Fibroblast of mammary gland (primary cell): ENCODE data around the gene CNN3.

Experiments
- DNase-seq: peaks from one replicate; pipeline ENCODE4 v3.0.0-alpha.2; 2010; ENCODE audit warnings: low read depth
- H3K4me3 ChIP-seq: 2 replicates; pipeline ENCODE4 v1.5.1; 2011; ENCODE audit warnings: low read depth, mild to moderate bottlenecking, low read length, moderate library complexity; ENCODE audit not compliant: control insufficient read depth
- TF ChIP-seq, protein P1 (sequence below): conservative IDR thresholded peaks from 2 replicates; pipeline ENCODE4 v1.5.1; 2011; ENCODE audit warnings: low read depth, low read length, inconsistent platforms; ENCODE audit not compliant: control insufficient read depth, insufficient read depth

CNN3 gene

DNA sequence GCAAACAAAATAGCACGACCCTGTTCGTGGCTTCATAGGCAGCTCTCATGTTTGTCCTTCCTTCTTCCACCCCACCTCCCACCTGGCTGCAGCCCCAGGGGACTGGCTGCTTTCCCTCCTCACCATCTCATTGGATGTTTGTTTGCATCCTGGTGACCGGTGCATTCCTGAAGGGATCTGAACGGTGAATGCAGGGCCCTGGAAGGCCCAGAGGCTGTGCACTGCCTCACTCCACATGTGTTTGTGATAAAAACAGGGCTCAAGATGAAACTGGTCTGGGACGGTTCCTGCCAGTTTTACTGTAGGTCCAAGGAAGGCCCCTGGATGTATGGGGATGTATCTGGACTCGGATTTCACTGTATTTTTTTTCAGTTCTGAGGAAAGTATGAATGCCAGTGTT is 42.8 kb downstream of the CNN3 start:
- DNase-seq, result peak; percentile 73
- TF ChIP-seq, protein P1, sequence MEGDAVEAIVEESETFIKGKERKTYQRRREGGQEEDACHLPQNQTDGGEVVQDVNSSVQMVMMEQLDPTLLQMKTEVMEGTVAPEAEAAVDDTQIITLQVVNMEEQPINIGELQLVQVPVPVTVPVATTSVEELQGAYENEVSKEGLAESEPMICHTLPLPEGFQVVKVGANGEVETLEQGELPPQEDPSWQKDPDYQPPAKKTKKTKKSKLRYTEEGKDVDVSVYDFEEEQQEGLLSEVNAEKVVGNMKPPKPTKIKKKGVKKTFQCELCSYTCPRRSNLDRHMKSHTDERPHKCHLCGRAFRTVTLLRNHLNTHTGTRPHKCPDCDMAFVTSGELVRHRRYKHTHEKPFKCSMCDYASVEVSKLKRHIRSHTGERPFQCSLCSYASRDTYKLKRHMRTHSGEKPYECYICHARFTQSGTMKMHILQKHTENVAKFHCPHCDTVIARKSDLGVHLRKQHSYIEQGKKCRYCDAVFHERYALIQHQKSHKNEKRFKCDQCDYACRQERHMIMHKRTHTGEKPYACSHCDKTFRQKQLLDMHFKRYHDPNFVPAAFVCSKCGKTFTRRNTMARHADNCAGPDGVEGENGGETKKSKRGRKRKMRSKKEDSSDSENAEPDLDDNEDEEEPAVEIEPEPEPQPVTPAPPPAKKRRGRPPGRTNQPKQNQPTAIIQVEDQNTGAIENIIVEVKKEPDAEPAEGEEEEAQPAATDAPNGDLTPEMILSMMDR, result no peak
- H3K4me3 ChIP-seq, result no peak overlapping the region

DNA sequence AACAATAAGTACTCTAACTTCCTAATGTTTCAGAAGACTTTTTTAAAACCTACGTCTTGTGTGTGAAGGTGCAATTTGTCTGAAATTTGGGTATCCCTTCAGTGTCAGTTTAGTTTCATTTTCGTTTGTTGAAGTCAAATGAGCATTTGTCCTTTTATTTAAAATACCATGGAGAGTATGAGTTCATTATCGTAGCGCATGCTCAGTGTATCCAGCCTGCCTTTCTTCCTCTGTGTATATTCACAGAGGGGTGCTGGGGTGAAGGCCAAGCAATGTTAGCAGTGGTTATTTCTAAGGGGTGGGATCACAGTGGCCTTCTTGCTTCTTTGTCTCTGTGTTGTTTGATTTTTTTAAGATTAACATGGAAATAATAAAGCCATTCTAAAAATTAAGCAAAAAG is 43.2 kb downstream of the CNN3 start:
- TF ChIP-seq, protein P1, result no peak
- DNase-seq, result peak; percentile 59
- H3K4me3 ChIP-seq, result no peak overlapping the region

DNA sequence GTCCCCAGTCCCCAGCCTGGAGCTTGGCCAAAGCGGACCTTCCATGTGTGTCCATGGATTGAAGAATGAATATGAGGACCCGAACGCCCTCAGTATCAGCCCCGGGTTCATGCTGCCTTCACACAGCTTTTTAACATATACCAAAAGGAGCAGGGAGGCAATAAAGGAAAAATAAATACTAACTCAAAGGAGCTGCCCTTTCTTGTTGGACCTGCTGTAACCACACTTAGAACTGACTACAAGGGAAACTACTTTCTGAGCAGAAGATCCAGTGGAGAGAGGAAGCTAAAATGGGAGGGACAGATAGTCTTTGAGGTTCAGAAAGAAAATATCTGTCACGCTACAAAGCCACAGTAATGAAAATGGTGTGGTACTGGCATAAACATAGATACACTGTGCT is 48.6 kb downstream of the CNN3 start:
- DNase-seq, result no peak
- no peak overlapping the region for H3K4me3 ChIP-seq
- TF ChIP-seq, protein P1, result no peak

DNA sequence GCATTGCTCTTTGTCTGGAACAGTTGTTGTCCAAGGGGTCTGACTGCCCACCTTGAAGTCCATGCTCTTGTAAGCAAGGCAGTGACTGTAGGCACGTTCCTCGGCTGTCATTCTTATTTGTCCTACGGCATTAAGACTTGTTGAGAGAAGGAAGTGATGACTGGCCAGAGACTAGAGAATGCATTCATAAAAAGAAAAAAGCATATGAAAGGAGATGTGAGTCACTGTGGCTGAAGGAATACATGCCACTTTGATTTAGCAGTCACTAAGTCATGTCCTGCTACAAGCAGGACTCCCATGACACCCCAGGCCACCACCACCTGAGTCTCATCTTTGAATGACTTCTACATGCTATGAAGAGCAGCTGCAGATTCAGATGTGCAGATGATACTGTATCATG is 50.5 kb downstream of the CNN3 start:
- DNase-seq, result peak; percentile 15
- no peak overlapping the region for H3K4me3 ChIP-seq
- TF ChIP-seq, protein P1, result no peak

DNA sequence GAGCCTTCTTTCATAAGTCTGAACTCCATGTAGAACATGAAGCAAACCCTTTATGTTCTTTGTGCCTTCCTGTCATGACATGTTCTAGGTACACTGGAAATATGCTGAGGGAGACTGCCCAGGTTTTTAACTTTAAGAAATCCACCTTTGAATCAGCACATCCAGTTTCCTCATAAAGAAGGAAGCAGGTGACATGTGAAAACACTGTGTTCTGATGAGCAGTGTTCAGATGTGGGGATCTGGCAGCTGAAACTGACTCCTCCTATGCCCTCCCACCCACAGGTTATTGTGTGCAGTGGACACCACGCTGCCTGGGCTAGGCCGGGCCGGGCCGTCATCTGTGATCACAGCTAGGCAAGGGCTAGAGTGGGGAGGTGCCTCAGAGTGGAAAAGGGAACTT is 51.1 kb downstream of the CNN3 start:
- TF ChIP-seq, protein P1, result no peak
- no peak overlapping the region for H3K4me3 ChIP-seq
- no peak for DNase-seq

DNA sequence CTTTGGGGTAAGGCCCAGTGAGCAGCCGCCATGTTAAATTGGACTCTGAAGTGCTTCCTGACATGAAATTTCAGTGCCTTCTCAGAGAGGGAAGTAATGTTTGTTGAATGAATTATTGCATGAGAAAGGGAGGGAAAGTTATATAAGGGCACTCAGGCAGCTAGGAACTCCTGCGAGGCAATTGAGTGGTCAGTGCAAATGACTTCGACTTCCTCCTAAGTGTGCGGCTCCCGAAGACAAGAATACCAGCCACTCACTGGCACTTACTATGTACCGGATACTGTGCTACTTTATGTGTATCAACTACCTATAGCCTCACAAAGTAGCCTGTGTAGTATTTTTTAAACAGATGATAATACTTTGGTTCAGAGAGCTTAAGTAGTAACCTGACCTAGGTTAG is 52.5 kb downstream of the CNN3 start:
- TF ChIP-seq, protein P1, result no peak
- H3K4me3 ChIP-seq, result no peak overlapping the region
- DNase-seq, result no peak
